Measurements from ENCODE around the gene HIPK3.

Gene HIPK3

GRCh38 chr11:33350287-33350686, 93.1 kb downstream of the HIPK3 start:
- TF ChIP-seq SIN3A (IDR thresholded peaks at IDR 0.05; ENCODE audit: borderline replicate concordance, insufficient read depth, low read length) (no peak), FOXP2 (optimal IDR thresholded peaks at IDR 0.05; ENCODE audit: borderline replicate concordance, extremely low read depth, extremely low read length, insufficient read depth) (no peak)

GRCh38 chr11:33358150-33358831, 101.1 kb downstream of the HIPK3 start:
- TF ChIP-seq REST (IDR thresholded peaks at IDR 0.05; ENCODE audit: insufficient read depth in 1 of 2, low read depth in 2 of 2, low read length in 2 of 2) (no peak), POLR2AphosphoS5 (IDR thresholded peaks at IDR 0.05; ENCODE audit: low read depth, low read length) (no peak), TAF1 (IDR thresholded peaks at IDR 0.05; ENCODE audit: borderline replicate concordance, insufficient read depth, low read length) (no peak), SIN3A (IDR thresholded peaks at IDR 0.05; ENCODE audit: borderline replicate concordance, insufficient read depth, low read length) (no peak), FOXP2 (optimal IDR thresholded peaks at IDR 0.05; ENCODE audit: borderline replicate concordance, extremely low read depth, extremely low read length, insufficient read depth) (no peak)

- no peak for TF ChIP-seq SIN3A (IDR thresholded peaks at IDR 0.05; ENCODE audit: borderline replicate concordance, insufficient read depth, low read length)
- no peak for TF ChIP-seq REST (IDR thresholded peaks at IDR 0.05; ENCODE audit: insufficient read depth in 1 of 2, low read depth in 2 of 2, low read length in 2 of 2)
- TF ChIP-seq POLR2AphosphoS5 (IDR thresholded peaks at IDR 0.05; ENCODE audit: low read depth, low read length), result no peak
- no peak for TF ChIP-seq FOXP2 (optimal IDR thresholded peaks at IDR 0.05; ENCODE audit: borderline replicate concordance, extremely low read depth, extremely low read length, insufficient read depth)
- no peak for TF ChIP-seq TAF1 (IDR thresholded peaks at IDR 0.05; ENCODE audit: borderline replicate concordance, insufficient read depth, low read length)
Measured at GRCh38 chr11:33360642-33361041, 103.5 kb downstream of the HIPK3 start.

- no peak for TF ChIP-seq FOXP2 (optimal IDR thresholded peaks at IDR 0.05; ENCODE audit: borderline replicate concordance, extremely low read depth, extremely low read length, insufficient read depth)
- no peak for TF ChIP-seq TAF1 (IDR thresholded peaks at IDR 0.05; ENCODE audit: borderline replicate concordance, insufficient read depth, low read length)
- no peak for TF ChIP-seq REST (IDR thresholded peaks at IDR 0.05; ENCODE audit: insufficient read depth in 1 of 2, low read depth in 2 of 2, low read length in 2 of 2)
- no peak for TF ChIP-seq POLR2AphosphoS5 (IDR thresholded peaks at IDR 0.05; ENCODE audit: low read depth, low read length)
- no peak for TF ChIP-seq SIN3A (IDR thresholded peaks at IDR 0.05; ENCODE audit: borderline replicate concordance, insufficient read depth, low read length)
Measured at GRCh38 chr11:33362051-33362910, 105.1 kb downstream of the HIPK3 start.

GRCh38 chr11:33366918-33367317, 109.7 kb downstream of the HIPK3 start:
- TF ChIP-seq SIN3A (IDR thresholded peaks at IDR 0.05; ENCODE audit: borderline replicate concordance, insufficient read depth, low read length), result no peak
- TF ChIP-seq REST (IDR thresholded peaks at IDR 0.05; ENCODE audit: insufficient read depth in 1 of 2, low read depth in 2 of 2, low read length in 2 of 2), result no peak
- TF ChIP-seq TAF1 (IDR thresholded peaks at IDR 0.05; ENCODE audit: borderline replicate concordance, insufficient read depth, low read length), result no peak
- no peak for TF ChIP-seq FOXP2 (optimal IDR thresholded peaks at IDR 0.05; ENCODE audit: borderline replicate concordance, extremely low read depth, extremely low read length, insufficient read depth)
- TF ChIP-seq POLR2AphosphoS5 (IDR thresholded peaks at IDR 0.05; ENCODE audit: low read depth, low read length), result no peak
